ENCODE data around the gene C2orf72.
A peak's percentile ranks its signal among the peaks of the same experiment; 100 is the strongest.
"Not testable (repeated sequence)": the region's sequence is repeated elsewhere in the genome, so short reads cannot be mapped to it uniquely, and the experiment has no call there.

Gene C2orf72

DNA sequence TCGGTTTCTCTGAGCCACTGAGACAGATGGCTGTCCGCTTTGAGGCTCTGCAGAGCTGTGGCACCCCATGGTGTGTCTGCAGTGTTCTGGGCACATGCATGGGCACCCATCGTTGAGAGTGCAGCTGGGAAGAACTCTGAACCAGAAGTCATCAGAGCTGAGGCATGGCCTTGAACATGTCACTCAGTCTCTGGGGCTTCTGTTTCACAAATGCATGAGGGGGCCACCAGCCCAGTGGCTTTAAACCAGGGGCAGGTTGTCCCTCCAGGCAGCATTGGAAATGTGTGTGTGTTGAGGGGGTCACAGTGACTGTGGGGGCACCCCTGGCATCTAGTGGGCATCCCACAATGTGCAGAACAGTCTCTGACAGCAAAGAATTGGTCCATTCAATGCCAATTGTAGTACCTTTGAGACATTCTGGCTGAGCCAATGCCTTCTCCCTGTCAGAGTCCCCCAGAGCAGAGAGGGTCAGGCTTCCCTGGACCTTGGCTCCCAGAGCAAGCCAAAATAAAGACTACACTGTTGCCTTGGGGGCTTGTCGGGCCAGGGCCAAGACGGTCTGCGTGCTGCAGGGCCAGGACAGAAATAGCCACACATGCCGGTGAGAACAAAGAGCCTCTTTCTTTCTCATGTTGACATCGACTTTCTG is 10.1 kb downstream of the C2orf72 start:
- DNase-seq: no peak

DNA sequence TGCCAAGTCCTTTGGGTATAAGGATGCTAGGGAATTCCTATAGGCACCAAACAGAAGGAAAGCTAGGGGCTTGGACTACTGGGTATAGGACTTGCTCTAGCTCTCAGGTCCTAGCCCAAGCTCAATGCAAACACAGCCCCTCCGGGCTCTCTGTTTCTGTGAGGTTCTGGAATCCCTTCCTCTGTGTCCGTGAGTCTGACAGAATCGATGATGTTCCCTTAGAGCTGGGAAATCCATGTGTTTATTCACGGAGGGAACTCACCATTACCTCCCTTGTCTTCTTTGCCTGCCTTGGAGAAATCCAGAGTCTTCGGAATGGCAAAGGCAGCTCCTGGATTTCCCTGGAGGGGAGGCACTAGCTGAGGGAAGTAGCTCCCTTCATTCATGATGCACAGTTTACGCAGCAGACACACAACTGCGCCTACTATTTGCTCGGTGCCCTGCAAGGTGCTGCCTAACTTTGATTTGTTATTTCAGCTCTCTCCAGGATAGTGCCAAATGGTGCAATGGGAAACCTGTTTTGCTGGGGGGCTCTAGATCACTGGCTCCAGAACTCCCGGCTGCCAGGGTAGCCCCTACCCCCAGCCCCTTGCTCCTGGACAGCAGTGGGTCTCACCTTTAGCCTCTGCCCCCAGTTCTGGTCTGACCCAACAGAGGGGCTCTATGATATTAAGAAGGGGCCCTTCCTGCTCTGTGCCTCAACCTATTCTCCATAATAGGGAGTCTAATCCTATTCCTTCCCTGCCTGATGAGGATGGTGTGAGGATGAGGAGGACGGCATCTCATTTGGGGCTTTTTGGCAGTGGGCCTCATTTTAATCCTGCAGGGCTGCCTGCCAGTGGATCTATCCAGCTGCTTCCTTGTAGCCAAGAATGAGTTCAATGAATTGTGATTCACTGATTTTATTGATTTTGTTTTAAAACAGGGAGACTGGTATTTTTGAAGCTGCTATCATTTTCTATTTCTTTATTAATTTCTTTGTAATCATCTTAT is 10.9 kb downstream of the C2orf72 start:
- DNase-seq: no peak

DNA sequence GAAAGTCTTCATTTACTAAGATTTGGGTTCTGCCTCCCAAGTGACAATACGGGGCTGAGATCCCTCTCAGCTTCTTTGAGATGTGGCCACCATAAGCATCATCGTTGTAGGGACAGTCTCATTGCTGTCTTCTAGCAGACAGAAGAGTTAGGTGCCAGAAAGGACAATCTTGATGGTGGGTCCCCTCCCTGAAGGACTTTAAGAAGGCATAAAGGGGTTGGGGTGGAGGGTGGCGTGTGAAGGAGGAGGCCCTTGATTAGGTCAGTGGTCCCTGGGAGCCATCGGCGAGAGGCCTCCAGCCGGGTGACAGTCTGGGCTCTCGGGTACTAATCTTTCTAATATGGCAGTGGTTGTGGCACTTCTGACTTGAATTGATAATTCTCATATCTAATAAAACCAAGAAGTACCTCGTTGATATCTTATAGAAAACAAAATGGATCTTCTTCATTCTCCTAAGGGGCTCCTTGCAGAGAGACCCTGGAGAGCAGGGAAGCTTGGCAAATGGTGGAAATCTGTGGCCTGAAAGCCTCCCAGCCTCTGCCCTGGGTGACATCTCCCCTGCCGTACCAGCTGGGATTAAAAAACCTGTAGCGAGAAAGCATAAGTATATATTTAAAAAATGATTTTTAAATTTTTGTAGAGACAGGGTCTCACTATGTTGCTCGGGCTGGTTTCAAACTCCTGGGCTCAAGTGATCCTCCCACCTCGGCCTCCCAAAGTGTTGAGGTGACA is 12.1 kb downstream of the C2orf72 start:
- no peak for DNase-seq

- DNase-seq: no peak
Measured at GRCh38 chr2:231050018-231050901, 12.9 kb downstream of the C2orf72 start.

GRCh38 chr2:231051116-231051515 is 13.8 kb downstream of the C2orf72 start:
- DNase-seq: no peak

DNA sequence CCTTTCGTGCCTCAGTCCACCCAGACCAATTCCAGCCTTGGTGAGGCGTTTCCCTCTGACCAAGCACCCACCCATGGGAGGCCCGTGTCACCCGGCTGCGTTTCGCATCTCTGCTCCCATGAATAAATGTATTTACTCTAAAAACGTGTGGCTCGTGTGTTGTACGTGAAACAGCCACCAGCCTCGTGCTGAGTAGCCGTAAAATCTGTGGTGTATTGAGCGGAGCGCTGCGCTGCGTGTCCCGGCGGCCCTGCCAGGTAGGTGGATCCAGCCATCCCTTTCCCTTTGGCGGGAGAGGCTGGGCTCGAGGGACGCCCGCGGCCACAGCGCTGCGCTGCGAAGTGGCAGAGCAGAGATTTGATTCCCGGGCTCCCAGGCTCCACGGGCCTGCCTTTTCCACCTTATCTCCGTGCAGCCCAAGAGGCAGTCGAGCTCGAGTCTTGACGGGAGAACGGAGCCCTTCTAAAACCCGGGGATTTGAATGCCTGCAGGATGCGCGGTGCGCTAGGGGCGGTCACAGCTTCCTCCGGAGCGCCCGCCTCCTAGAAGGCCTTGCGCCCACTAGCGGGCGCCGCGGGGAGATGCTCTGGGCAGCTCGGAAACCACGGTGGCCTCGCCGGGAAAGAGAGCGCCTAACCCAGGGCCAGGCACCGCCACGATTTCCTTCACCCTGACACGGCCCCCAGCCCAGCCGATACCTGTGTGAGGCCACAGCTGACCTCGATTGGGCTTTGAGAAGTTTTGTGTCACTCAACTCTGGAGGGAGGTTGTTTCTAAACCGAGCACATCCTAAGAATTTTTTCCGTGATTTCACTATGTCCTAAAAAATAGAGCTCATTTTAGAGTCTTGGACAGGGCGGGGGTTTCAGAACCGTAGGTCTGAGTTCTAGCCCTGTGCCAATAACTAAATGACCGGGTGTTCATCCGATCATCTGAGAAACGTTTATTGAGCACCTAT is 15.4 kb downstream of the C2orf72 start:
- DNase-seq: peak; percentile 78

GRCh38 chr2:231053846-231054245 is 16.5 kb downstream of the C2orf72 start:
- no peak for DNase-seq

DNA sequence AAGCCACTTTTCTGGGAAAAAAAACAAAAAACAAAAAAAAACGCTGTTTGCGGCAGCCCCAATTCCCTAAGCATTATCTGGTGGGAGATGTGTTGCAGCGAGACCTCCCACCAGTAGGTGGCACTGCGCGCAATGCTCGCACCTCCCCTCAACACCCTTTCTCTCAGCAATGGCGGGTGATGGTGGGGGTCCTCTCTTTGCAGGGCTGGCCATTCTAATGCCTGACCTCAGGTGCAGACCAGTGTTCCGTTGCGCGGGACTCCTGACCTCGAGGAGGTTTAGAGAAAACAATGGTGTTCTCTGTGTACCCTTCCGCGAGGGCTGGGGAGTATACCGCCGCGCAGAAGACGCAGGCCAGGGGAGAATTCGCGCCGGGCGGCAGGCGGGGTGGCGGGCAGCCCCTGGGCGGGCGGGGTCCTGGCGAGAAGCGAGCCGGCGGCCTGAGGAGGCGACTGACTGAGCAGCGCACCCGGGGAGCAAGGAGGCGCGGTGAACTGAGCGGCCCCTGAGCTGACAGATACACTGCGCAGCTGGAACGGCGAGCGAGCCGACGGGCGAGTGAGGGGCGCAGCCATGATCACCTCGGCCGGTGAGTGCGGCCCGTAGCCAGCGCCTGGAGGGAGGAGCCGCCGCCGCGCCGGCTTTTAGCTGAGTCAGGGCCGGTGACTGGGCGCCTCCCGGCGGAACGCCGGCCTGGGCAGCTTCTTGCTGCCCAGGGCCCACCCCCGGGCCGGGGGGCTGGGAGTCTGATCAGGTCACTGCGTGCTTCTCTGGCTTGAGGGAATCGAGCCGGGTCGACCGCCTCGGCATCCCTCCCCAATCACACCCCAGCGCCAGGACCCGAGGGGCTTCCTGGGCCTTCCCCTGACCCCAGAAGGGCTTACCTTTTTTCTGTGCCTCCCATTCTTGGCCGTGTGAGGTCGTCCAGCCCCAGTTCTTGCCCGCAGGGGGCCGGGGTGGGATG is 19.4 kb downstream of the C2orf72 start, which contains the start of gene PSMD1:
PSMD1 (plus strand) TSS at position 415 of the 964 bp plus-strand sequence; CDS start at position 574, 159 bp downstream.
- DNase-seq: peak; percentile 93

- no peak for DNase-seq
Measured at GRCh38 chr2:231057590-231057989, 20.3 kb downstream of the C2orf72 start.

DNA sequence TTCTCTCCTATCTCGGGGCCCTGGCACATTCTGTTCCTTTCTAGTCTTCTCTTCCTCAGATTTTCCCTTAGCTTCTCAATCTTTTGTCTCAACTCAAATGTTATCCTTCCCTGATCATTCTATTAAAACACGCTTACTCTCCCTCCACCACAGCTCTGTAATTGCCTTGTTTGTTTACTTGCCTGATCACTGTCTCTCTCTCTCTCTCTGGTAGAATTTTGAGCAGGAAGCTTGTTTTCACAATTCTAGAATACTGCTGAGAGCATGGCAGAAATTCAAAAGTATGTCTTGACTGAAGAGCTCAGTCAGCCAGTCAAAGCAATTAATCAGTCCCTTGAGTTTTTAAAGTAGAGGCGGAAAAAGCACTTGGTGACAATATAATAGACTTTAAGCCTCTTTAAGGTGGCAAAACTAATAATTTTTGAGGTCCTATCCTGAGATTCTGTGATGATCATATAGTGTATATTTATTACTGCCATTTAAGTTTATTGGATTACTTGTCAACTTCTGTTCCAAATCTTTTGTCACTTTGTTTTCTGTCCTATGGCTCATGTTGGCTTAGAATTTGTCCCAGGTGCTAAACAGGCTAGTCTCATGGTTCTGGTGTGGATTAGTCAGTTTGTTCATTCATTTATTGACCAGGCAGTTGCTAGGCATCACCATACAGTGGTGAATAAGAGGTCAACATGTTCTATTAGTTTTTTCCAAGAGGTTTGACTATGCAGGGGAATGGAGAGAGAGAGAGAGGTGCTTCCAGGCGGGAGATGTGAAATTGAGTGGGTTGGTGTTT is 21.6 kb downstream of the C2orf72 start:
- no peak for DNase-seq

DNA sequence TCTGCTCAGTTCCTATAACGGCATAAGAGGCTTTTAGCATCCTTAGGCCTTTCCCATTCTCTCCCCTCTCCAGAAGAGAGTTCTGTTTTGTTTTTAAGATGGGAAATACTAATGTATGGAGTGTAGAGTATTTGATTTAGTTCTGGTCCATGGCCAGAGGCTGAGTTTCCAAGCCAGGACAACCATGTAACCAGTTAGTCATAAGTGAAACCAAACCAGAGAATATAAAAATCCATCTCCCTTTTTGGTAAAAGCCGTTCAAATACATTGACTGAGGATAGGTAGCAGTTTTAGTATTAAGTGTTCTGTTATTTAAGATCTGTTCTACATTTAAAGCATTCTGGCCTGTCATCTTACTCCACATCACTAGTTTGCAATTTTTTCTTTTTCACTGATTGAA is 22.4 kb downstream of the C2orf72 start:
- no peak for DNase-seq

DNA sequence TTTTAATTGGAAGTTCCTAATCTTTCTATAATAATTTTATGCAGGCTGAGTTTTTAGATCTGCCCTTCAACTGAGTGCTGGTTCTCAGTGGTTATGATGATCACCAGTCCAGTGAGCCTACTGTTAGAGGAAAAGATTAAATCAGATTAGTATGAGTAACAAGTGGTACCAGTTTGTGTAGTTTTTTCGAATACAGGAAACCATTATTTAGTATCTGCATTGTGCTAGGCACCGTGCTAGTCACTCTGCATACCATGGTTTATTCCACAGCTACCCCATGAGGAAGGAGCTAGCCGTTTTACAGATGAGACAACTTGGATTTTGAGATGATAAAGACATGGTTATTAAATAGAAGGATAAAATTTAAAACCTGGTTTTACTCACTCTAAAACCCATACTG is 25.5 kb downstream of the C2orf72 start:
- no peak for DNase-seq

DNA sequence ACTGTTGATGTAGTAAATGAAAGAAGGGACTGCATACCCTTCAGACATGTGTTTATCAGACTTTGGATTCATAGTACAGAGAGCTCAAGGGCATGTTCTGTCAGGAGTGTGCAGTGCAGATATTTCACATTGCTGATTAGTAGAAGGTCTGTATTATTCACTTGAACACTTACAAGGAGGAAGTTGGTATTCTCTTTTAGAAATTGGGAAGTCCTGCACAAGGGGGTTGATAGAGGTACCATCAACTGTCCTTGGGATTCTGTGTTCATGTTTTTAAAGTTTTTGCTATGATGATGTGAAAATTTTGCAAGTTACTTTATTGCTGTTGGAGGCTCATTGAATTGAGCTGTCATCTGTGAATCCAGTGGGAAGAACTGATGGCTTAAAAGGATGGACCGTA is 26.0 kb downstream of the C2orf72 start:
- no peak for DNase-seq

DNA sequence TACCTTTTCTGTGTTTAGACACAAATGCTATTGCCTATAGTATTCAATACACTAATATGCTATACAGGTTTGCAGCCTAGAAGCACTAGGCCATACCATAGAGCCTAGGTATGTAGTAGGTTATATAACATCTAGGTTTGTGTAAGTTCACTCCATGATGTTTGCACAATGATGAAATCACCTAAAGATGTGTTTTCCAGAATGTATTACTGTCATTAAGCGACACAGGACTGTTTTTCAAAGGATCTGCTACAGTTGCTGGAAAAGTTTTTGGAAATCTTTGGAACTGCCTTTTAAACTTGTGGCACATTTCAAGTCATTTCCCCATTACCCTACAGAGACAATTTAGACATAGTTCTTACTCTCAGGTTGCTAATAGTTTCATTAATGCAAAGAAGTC is 28.6 kb downstream of the C2orf72 start:
- DNase-seq: no peak

DNA sequence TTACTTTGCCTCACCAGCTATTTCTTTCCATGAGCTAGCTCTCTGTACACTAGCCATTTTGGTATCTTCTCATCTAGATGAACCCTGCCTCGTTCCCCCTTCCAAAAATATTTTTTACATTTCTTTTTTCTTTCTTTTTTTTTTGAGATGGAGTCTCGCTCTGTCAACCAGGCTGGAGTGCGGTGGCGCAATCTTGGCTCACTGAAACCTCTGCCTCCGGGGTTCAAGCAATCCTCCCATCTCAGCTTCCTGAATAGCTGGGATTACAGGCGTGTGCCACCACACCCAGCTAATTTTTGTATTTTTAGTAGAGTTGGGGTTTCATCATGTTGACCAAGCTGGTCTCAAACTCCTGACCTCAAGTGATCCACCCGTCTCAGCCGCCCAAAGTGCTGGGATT is 30.2 kb downstream of the C2orf72 start:
- not testable (repeated sequence) for DNase-seq

DNA sequence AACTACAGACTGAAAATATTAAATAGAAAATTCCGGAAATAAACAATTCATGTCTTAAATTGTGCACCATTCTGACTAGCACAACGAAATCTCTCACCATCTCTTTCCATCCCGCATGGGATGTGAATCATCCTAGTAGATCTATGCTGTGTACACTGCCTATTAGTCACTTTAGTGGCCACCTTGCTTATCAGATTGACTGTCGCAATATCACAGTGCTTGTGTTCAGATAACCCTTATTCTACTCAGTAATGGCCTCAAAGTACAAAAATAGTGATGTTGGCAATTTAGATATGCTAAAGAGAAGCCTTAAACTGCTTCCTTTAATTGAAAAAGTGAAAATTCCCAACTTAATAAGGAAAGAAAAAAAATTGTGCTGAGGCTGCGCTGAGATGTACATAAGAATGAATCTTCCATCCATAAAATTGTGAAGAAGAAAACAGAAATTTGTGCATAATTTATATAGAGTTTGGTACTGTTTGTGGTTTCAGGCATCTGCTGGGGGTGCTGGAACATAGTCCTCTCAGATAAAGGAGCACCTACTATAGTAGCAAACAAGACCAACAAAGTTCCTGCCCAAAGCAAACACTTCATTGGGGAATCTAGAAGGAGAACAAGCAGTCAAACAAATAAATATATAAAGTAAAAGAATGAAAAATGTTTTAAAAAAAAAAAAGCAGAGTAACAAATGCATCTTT is 31.4 kb downstream of the C2orf72 start:
- no peak for DNase-seq

DNA sequence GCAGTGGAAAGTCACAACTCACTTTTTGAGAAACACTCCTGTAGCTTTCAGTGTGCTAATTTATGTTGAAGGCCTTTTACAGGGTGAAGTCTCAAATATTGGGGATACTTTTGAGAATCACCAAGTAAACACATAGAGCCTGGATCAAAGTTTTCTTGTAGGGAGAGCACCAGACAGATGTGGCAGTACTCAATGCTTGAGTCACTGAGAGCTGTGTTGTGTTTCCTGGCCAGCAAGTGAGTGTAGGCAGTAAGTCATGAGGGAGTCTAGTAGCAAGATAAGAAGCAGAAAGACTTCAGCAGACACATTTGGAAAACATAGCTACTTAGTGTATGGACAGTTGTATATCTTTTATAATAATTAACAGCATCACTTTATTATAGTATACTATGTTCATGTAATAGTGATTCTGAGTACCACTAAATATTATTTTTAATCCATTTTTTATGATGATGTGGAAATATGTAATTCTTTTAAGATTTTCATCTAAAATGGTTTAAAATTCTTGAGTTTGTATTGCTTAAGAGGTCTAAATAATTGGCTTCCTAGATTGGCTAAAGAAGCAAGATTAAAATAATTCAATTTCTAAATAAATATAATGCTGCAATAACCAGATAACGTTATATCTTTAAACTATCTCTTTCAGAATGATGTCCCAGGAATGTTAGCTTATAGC is 32.2 kb downstream of the C2orf72 start:
- no peak for DNase-seq

DNA sequence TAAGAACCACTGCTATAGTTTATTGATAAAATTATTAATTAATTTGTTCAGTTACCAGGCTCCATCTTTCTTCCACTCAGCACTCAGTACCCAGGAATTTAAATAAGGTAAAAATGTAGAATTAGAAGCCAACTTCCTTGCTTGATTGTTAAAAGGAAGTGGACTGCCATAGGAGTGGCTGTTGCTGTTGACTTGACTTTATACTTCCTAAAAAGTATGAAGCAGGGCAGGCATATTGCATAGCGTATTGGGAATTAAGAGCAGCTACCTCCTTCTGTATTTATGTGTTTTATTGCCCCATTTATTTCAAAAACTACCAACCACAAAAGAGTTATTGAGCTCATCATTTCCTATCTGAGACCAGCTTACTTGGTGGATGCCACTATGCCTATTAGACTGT is 47.2 kb downstream of the C2orf72 start:
- DNase-seq: no peak
